ENCODE measurements around the gene ALDH1L1.

DNA sequence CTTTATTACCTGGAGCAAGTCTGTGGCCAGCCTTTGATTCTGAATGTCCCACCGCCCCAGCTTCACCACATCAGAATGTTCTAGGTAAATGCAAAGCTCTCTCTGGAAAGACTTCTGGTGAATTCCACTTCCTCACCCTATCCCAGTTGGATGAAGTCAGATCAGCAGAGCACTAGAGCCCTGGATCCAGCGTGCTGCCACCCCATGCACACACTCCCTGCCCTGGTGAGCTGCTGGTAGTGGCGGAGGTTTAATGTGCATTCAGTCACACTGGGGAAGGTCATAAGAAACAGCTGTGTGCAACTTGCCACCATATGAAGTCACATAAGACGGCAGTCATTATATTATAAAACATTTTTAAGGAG is 80.1 kb downstream of the ALDH1L1 start:
- TF ChIP-seq, protein P1, sequence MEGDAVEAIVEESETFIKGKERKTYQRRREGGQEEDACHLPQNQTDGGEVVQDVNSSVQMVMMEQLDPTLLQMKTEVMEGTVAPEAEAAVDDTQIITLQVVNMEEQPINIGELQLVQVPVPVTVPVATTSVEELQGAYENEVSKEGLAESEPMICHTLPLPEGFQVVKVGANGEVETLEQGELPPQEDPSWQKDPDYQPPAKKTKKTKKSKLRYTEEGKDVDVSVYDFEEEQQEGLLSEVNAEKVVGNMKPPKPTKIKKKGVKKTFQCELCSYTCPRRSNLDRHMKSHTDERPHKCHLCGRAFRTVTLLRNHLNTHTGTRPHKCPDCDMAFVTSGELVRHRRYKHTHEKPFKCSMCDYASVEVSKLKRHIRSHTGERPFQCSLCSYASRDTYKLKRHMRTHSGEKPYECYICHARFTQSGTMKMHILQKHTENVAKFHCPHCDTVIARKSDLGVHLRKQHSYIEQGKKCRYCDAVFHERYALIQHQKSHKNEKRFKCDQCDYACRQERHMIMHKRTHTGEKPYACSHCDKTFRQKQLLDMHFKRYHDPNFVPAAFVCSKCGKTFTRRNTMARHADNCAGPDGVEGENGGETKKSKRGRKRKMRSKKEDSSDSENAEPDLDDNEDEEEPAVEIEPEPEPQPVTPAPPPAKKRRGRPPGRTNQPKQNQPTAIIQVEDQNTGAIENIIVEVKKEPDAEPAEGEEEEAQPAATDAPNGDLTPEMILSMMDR (IDR thresholded peaks at IDR 0.05; ENCODE audit: low read depth, low read length), result no peak
- TF ChIP-seq, protein P2, sequence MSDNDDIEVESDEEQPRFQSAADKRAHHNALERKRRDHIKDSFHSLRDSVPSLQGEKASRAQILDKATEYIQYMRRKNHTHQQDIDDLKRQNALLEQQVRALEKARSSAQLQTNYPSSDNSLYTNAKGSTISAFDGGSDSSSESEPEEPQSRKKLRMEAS (IDR thresholded peaks at IDR 0.05; ENCODE audit: low read depth, low read length), result no peak
- TF ChIP-seq POLR2A (IDR thresholded peaks at IDR 0.05; ENCODE audit: extremely low read depth, insufficient read length), result no peak

Data from NB4 (cell line).